GM19463 (cell line): ENCODE results near the gene ATXN7L1.
"Not testable (repeated sequence)": the region's sequence is repeated elsewhere in the genome, so short reads cannot be mapped to it uniquely, and the experiment has no call there.

Experiments
- ATAC-seq: cut with Tn5 transposase; IDR thresholded peaks from one replicate; pipeline ENCODE4 v1.9.1; 2021; ENCODE audit warnings: mild to moderate bottlenecking, moderate library complexity; ENCODE audit not compliant: unreplicated experiment

The ATXN7L1 gene

DNA sequence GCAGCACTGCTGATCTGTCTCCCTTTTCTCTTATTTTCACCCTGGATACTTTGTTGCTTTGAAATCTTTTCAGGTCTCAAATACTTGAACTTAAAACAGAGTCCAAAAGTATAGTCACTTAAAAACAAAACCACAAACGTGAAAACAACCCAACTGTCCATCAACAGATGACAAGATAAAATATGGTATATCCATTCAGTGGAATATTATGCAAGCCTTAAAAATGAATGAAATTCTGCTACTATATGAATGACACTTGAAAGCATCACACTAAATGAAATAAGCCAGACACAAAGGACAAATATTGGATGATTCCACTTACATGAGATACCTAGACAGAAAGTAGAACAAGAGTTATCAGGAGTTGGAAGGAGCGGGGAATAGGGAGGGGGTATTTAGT, 250.4 kb downstream of the ATXN7L1 start:
- no peak for ATAC-seq

DNA sequence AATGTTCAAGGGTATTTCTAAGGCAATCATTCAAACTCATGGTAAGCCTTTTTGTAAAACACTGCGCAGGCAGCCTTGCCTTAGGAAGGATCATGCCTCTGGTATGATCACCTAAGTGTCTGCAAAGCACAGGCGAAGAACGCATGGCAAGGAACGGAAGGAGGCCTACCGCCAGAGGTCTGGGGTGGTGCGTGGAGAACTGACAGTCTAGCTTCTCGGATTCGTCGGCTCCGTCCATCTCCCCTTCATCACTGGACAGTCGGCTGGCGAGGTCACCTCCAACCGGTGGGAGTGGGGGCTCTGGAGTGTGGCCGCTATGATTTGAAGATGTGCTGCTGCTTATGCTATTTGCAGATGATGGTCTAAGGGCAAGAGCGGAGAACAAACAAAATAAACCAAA, 252.5 kb downstream of the ATXN7L1 start:
- ATAC-seq, result no peak

DNA sequence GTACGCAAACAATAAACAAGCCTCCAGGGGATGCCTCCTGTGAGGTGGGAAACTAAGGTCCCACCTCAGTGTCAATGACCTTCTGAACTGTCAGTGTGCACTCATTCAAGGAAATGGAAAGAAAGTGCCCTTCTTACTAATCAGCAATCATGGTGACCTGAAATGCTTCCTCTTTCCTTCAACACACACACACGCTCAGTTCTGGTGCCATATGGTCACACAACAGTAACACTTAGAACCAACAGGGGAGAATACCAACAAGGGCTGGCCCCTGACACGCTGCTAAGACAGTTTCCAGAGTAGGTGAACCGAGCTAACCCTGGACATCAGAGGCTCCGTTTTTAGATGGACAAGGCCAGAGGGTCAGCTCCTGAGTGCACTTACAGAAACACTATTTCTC, 253.0 kb downstream of the ATXN7L1 start:
- no peak for ATAC-seq

DNA sequence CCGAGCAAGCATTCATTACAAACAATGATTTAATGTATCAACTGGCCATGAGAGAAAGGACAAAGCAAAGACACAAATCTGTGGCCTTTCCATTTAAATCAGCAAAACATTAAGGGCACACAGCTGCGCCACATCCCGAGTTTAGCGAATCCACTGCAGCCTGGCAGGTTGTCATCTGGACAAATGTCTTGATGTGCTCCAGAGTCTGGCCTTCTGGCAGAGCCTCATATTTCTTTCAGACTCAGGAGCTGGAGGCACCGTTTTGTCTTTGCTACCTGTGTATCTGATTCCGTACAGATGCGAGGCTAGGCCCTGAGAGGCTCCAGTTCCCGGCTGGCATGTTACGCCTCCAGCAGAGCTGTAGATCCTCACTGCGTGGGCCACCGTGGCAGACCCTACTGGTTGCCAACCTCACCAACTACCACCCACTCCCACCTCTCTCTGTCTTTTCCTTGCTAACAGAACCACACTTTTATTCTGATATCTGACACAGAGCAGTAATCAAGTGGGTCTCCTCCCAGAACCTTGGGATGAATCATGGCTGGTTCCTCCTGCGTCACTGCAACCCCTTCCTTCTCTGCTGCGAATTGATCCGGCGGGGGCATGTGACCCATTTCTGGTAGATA, 254.2 kb downstream of the ATXN7L1 start:
- no peak for ATAC-seq

DNA sequence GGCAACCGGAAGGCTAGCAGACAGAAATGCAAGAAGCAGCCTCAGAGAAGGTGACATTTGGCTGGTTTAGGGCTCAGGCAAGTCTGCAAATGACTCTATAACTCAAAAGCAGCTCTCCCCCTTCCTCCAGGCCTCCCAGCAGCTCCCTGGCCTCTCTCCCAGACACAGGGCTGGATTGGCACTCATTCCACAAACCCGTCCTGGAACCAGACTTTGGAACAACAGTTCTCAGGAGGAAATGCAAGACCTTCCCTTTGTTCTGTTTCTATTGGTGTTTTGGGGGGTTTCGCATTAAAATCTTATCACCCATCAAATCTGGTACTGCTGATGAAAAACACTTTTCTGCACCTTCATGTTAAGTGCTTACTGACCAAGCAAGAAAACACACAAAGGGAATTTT, 254.8 kb downstream of the ATXN7L1 start:
- no peak for ATAC-seq

DNA sequence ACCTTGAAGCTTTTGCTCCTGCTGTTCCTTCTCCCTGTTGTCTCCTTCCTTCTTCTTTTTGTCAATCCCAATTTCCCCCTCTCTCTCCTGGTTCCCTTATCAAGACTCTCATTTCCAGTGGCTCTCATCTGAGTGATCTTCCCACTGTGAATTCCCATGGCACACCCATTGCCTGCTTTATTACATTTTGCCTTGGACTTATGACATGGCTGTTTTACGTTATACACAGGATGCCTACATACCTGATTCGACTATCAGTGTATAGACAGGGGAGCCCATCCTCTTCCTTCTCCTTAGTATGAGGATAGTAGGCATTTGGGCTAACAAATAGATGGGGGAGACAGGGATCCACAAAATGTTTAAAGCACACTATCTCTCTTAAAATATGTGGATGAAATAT, 255.2 kb downstream of the ATXN7L1 start:
- no peak for ATAC-seq

DNA sequence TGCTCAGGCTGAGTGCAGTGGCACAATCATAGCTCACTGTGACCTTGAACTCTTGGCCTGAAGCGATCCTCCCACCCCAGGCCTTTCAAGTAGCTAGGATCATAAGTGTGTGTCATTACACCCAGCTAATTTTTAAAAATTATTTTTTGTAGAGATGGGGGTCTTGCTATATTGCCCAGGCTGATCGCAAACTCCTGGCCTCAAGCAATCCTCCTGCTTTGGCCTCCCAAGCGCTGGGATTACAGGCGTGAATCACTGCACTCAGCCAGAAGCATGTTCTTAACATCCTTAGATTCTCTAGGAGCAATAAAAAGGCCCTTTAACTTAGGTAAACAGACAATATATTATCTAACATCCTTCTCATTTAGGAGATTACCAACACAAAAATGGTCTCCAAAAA, 256.8 kb downstream of the ATXN7L1 start:
- ATAC-seq, result no peak

DNA sequence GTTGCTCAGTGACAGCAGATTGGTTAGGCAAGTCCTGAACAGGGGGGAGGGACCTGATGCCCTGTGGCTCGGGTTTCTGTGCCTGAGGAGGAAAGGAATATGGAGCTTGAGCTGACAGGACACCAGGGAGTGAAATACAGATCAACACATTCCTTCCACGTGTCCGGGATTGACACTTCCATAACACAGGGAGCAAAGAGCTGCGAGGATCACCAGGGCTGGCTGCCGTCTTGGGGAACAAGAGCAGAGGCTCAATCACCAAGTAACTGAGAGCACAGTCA, 258.4 kb downstream of the ATXN7L1 start:
- ATAC-seq, result no peak

DNA sequence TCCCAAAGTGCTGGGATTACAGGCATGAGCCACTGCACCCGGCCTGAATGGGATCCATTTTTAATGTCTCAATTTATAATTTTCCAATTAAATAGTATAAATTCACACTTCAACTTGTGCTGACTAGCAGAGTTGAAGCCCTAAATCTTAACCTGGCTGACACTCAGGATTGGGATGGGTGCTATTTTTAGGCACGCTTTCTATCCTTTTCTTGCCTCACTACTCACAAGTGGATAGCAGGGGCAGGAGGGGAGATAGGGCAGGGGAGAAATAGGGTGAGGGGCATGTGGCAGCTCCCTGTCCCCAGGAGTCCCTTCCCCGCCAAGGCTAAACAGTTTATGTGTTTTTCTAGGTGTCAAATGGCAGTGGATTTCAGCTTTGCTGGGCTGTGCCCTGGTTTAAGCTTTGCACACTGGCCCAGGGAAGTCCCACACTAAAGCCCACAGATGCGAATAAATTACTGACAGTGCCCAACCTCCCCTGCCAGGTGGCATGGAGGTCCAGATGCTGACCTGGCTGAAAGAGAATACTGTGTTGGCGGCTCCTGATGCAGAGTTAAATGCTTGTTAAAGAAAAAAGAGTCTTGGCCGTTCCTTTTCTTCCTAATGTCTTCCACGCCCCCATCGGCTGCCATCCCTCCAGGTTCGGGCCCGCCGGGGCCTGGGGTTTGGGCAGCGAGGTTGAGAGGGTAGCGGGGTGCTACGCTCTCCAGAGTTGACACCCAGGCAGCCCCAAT, 259.0 kb downstream of the ATXN7L1 start:
- ATAC-seq, result no peak

DNA sequence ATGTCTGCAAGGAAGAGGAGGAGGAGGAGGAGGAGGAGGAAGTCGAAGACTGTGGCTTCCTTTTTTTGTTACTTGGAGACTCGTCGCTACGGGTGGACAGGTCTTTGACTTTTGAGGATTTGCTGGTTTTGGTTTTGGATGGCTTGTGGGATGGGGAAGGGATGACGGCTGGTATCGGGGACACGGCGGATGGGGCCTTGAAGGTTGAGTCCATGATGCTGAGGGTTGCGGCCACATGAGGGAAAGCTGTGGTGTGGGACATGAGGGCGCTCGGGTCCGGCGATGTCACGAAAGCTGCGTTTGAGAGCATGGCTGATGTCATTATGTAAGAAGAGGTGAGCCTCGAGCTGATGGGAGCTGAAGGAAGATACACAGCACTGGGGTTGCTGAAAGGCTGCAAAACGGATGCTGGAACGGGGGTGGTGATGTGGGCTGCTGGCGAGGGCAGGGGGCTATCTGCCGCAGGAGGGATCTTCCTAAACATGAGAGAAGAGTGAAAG, 262.0 kb downstream of the ATXN7L1 start:
- no peak for ATAC-seq

DNA sequence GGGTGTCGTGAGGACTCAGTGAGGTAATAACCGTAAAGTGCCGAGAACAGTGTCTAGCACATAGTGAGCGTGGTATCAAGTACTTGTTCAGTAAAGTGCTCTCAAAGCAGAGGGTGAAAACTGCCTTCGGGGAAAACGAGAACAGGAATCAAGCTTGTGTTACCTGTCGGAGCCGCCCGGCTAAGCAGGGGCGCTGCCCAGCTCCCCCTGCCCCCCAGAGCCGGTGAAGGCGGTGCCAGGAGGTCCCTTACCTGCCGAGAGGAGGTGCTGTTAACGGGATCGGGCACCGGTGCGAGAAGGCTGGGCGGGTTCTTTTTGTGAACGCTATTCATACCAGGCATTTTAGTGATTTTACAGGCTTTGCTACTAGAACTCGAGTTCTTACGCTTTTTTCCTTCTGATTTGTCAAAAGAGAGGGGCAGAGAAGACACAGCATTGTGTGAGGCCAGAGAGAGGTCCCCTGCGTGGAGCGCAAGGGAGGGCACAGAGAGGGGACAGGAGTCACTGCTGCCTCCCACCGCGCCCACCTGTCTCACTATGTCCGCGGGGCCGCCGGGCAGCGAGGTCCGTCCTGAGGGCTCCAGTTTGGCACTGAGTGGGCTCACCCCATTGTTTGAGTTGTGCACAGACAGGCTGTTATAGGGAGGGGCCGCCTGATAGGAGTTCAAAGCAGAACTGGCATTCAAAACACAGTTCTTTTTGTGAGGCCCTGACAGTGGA, 262.6 kb downstream of the ATXN7L1 start:
- ATAC-seq, result no peak

DNA sequence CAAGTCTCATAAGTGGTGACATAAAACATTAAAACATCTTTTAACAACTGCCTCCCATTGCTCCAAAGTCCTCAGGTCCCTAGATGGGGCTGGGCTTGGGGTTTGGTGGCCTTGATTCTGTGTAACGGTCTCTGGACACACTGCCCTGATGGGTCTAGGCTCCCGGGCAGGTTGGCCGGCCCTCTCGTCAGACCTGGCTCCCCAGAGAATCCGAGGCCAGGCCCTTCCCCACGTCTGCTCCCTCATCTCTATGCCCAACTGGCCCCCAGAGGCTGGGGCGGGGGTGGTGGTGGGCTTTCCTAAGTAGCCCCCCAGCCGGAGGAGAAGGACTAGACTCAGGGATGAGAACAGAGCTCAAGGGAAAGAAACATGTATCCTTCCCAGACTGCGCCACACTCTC, 263.6 kb downstream of the ATXN7L1 start:
- ATAC-seq, result no peak

DNA sequence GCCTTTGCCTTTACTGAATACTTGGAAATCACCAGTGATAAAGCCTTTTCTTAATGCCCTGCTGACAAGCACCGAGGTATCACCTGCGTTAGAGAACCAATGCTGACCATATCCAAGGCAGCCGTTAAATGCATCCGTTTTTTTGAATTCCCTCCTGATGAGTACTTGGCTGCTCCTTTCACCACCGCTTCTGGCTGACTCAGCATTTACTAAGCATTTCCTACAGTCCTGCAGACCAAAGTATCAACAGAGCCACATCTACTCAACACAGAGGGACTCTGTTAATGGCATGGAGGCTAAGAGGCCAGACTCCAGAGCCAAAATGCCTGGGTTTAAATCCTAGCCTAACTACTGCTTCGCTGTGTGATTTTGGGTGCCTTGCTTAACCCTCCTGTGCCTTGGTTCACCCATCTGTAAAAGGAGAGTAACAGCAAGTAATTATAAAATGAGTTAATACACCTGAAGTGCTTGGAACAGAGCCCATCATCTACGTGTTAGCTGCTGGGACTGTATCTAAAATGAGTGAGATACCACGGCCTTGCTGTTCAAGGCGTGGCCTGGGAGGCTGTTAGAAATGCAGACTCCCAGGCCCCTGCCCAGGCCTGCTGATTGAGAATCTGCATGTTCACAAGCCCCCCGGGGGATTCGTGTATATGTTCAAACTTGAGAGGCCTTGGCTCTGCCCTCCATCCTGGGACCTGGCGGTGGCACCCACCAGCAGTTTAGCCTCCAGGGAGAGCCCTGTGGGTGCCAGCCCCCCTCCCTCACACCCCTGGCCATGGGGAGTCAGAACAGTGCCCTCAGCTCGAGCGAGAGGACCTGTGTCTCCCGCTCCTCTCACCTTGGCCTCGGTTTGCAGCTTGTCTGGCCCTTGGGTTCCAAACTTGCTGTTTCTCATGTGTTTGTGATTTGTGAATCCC, 264.3 kb downstream of the ATXN7L1 start:
- no peak for ATAC-seq

DNA sequence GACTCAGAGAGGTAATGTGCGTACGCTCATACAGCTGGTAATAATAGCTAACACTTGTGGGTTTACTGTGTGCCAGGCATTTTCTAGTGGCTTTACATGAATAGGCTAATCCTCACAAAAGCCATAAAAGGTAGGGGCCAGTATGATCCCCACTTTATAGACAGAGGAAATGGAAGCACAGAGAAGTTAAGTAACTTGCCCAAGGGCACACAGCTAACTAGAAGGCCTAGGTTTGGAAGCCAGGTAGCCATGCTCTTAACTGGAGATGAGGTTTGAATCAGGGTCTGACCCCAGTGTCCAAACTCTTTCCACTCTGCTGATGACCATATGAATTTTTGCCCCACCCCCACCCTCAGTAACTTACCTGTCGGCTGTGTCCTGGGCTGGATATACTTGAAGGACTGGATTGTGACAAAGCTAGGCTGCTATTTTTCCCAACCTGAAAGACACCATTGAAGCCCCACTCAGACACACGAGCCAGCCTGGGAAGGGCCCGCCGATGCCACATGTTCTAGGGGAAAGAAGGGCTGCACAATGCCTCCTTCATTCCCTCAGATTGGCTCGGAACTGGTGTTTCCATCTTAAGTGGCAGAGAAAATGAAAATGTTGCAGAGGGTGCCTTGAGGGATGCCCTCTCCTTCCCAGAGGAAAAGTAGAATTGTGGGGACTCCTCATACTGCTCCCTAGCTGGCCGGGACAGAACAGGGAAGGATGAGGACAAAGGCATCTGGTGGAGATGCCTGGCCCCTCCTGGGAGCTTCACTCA, 266.1 kb downstream of the ATXN7L1 start:
- ATAC-seq, result no peak

DNA sequence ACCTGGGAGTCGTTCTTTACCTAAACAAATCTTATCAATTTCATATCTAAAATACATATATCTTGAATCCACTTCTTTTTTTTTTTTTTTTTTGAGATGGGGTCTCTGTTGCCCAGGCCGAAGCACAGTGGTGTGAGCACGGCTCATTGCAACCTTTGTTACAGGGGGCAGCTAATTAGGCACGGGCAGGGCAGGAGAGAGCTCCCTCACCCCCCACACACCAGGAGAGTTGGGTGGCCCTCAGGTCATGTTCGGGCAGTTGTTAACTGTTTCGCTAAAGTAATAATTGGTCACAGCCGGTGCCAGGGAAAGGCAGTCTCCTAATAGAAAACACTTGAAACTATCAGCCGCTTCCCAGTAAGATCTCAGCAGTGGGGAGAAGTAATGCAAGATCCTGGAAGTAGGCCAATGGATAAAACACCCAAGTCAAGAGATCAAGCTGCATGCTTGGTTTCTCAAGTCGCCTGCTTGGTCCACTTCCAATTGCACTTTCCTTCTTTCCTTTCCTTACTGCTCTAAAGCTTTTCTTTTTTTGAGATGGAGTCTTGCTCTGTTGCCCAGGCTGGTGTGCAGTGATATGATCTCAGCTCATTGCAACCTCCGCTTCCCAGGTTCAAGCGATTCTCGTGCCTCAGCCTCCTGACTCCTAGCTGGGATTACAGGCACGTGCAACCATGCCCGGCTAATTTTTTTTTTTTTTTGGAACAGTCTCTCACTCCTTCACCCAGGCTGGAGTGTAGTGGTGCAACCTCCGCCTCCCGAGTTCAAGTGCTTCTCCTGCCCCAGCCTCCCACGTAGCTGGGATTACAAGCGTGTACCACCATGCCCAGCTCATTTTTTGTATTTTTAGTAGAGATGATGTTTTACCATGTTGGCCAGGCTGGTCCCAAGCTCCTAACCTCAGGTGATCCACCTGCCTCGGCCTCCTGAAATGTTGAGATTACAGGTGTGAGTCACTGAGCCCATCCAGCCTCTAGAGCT, 273.8 kb downstream of the ATXN7L1 start:
- no peak for ATAC-seq

DNA sequence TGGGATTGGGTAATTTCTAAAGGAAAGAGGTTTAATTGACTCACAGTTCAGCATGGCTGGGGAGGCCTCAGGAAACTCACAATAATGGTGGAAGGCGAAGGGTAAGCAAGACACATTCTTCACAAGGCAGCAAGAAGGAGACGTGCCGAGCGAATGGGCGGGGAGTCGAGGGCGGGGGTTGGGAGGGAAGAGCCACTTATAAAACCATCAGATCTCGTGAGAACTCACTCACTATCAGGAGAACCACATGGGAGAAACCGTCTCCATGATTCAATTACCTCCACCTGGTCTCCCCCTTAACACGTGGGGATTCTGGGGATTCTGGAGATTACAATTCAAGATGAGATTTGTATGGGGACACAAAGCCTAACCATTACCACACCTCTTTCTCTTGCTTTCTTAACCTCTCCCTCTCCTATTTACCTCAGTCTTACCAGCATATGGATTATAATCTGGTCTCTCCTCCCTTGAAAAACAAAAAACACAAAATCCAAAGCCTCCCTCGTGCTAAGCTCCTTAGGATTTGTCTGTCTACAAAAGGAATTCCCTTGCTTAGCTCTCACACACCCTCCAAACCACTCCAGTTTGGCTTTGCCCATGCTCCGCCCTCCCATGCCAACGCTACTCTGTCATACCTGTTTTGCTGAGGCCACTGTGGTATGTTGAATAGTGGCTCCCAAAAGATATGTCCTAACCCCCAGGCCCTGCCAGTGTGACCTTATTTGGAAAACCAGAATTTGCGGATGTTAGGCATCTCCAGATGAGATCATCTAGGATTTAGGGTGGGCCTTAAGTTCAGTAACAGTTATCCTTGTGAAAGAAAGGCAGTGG, 275.5 kb downstream of the ATXN7L1 start:
- ATAC-seq, result no peak

DNA sequence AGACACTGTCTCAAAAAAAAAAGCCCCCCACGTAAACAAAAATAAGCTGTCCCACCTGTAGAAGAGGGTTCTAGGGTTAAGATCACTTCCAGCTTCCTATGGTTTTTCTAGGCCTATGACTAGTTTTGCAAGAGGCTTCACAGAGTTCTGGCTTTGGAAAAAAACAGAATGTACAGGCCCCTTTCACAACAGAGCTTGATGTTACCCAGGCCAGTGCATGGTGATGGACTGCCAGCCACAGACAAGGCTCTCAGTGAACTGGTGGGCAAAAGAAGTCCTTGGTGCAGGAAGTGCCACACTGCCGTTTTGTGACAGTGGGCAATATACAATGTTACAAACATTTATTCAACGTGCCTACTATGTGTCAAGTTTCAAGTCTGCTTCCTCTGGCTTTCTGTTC, 276.8 kb downstream of the ATXN7L1 start:
- no peak for ATAC-seq

DNA sequence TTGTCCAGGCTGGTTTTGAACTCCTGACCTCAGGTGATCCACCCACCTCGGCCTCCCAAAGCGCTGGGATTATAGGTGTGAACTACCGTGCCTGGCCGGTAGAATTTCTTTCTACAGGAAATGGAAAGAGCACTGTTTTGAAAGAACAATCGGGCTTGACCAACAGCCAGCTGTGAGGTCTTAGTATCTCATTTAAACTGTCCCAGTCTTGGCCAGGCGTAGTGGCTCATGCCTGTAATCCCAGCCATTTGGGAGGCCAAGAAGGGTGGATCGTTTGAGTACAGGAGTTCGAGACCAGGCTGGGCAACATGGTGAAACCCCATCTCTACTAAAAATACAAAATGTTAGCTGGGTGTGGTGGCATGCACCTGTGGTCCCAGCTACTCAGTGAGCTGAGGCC, 277.3 kb downstream of the ATXN7L1 start:
- not testable (repeated sequence) for ATAC-seq
